HCT116 (cell line): ENCODE measurements around the gene BMP2. TPM values are rescaled to one million over a fixed set of nuclear protein-coding genes. Genes with fewer than 3 reads are reported as not detected.

Source experiments
- ATAC-seq: fragments of 200-7000 bp; cut with Tn5 transposase; 2 replicates; pipeline ENCODE4 v1.9.1; 2020; ENCODE audit warnings: mild to moderate bottlenecking, moderate library complexity
- BruUV-seq: library from RNA; stranded (reverse); fragments of 400-500 nt; replicated peaks from 2 replicates; lab custom pipeline; 2021; lab: Mats Ljungman, UMichigan
- CTCF ChIA-PET: fragments of 300-600 bp; sonication (Branson Sonifier 250); formaldehyde crosslinking; loops from one replicate; lab custom pipeline; 2021; ENCODE audit warnings: antibody characterized with exemption; lab: Charles Lee
- POLR2A ChIA-PET: fragments of 300-600, 350-600 bp; sonication (Branson Sonifier 250); formaldehyde crosslinking; loops from one replicate; lab custom pipeline; 2021; ENCODE audit warnings: antibody characterized with exemption; lab: Charles Lee
- RAD21 ChIA-PET, 2 experiments: fragments of 300-600 bp; sonication (Branson Sonifier 250); formaldehyde crosslinking; loops; one replicate each; lab custom pipeline; 2023; ENCODE audit warnings: low total read pairs in 2 of 2; ENCODE audit not compliant: uncharacterized antibody in 2 of 2, unreplicated experiment in 2 of 2, low non-redundant PET in 1 of 2; lab: Charles Lee
- DNase-seq: peaks from one replicate; pipeline ENCODE4 v3.0.0-alpha.2; 2010; ENCODE audit warnings: low read depth, low spot score
- H2AFZ ChIP-seq: fragments of 200-600 bp; shearing (Covaris generic), sonication (generic); 2 replicates; pipeline ENCODE4 v1.6.1; 2017; ENCODE audit warnings: low read depth, mixed run types, mixed read lengths, antibody characterized with exemption, low read length; ENCODE audit not compliant: poor library complexity, severe bottlenecking
- H3K27ac ChIP-seq: 2 replicates; pipeline ENCODE4 v1.5.1; 2012; ENCODE audit warnings: low read depth, low read length
- H3K27me3 ChIP-seq: fragments of 200-600 bp; sonication (generic); 2 replicates; pipeline ENCODE4 v1.6.1; 2016; ENCODE audit warnings: mixed run types, low read length, mixed read lengths; ENCODE audit not compliant: insufficient read depth
- H3K36me3 ChIP-seq, 2 experiments: fragments of 200-500 bp in 1 of 2; fragments of 200-600 bp in 1 of 2; sonication (Bioruptor generic) in 1 of 2; sonication (generic) in 1 of 2; 2 replicates each; pipeline versions ENCODE4 v1.5.1 to v1.6.1; 2014 to 2016; ENCODE audit warnings: low read length in 2 of 2, inconsistent platforms in 1 of 2, mixed read lengths in 1 of 2, mixed run types in 1 of 2; ENCODE audit not compliant: insufficient read depth in 2 of 2, control insufficient read depth in 1 of 2
- H3K4me1 ChIP-seq, 2 experiments: fragments of 200-600 bp in 1 of 2; sonication (generic) in 1 of 2; 2 replicates each; pipeline versions ENCODE4 v1.5.1 to v1.6.1; 2012 to 2017; ENCODE audit warnings: low read length in 2 of 2, inconsistent platforms in 1 of 2, mild to moderate bottlenecking in 1 of 2, mixed read lengths in 1 of 2, mixed run types in 1 of 2, moderate library complexity in 1 of 2; ENCODE audit not compliant: insufficient read depth in 2 of 2, control insufficient read depth in 1 of 2
- H3K4me2 ChIP-seq: fragments of 200-600 bp; sonication (generic); 2 replicates; pipeline ENCODE4 v1.6.1; 2017; ENCODE audit warnings: mixed run types, low read length, mixed read lengths
- H3K4me3 ChIP-seq, 2 experiments: fragments of 200-600 bp in 1 of 2; sonication (generic) in 1 of 2; replicated peaks in 1 of 2; 2 replicates each; pipeline ENCODE4 v1.5.1; 2011 to 2016; ENCODE audit warnings: low read length in 2 of 2, control low read depth in 1 of 2, low read depth in 1 of 2, mild to moderate bottlenecking in 1 of 2, mixed read lengths in 1 of 2, mixed run types in 1 of 2
- H3K79me2 ChIP-seq: fragments of 200-600 bp; sonication (generic); 2 replicates; pipeline ENCODE4 v1.6.1; 2017; ENCODE audit warnings: mild to moderate bottlenecking, mixed run types, low read length, moderate library complexity, mixed read lengths; ENCODE audit not compliant: insufficient read depth
- H3K9ac ChIP-seq: fragments of 200-600 bp; sonication (generic); 2 replicates; pipeline ENCODE4 v1.6.1; 2016; ENCODE audit warnings: low read length, mixed read lengths
- H3K9me2 ChIP-seq: fragments of 200-600 bp; sonication (generic), shearing (Covaris generic); 2 replicates; pipeline ENCODE4 v1.6.1; 2017; ENCODE audit warnings: mixed run types, mild to moderate bottlenecking, moderate library complexity; ENCODE audit not compliant: insufficient read depth
- H3K9me3 ChIP-seq, 2 experiments: fragments of 200-500 bp in 1 of 2; fragments of 200-600 bp in 1 of 2; sonication (Bioruptor generic) in 1 of 2; sonication (generic) in 1 of 2; 2 replicates each; pipeline ENCODE4 v1.6.1; 2014 to 2017; ENCODE audit warnings: low read length in 2 of 2, mixed read lengths in 2 of 2, inconsistent platforms in 1 of 2, low read depth in 1 of 2, mild to moderate bottlenecking in 1 of 2, mixed run types in 1 of 2, moderate library complexity in 1 of 2; ENCODE audit not compliant: control insufficient read depth in 1 of 2, insufficient read depth in 1 of 2
- H4K20me1 ChIP-seq: fragments of 200-600 bp; sonication (generic), shearing (Covaris generic); 2 replicates; pipeline ENCODE4 v1.6.1; 2017; ENCODE audit warnings: mixed run types, mild to moderate bottlenecking, moderate library complexity; ENCODE audit not compliant: insufficient read depth
- ATF3 ChIP-seq: IDR thresholded peaks from 2 replicates; pipeline ENCODE4 v1.6.1; 2012
- CBX3 ChIP-seq: IDR thresholded peaks from 2 replicates; pipeline ENCODE4 v1.6.1; 2012; ENCODE audit warnings: low read depth
- CEBPB ChIP-seq: IDR thresholded peaks from 2 replicates; pipeline ENCODE4 v1.6.1; 2012; ENCODE audit warnings: low read depth
- FOSL1 ChIP-seq: IDR thresholded peaks from 2 replicates; pipeline ENCODE4 v1.6.1; 2012; ENCODE audit warnings: low read depth
- POLR2A ChIP-seq: IDR thresholded peaks from 2 replicates; pipeline ENCODE4 v1.7.0; 2011; ENCODE audit warnings: borderline replicate concordance; ENCODE audit not compliant: insufficient read depth, insufficient read length; ENCODE audit errors: extremely low read depth
- POLR2AphosphoS5 ChIP-seq: IDR thresholded peaks from 2 replicates; pipeline ENCODE4 v1.6.1; 2011; ENCODE audit warnings: mild to moderate bottlenecking, low read depth, low read length, moderate library complexity
- SIN3A ChIP-seq: IDR thresholded peaks from 2 replicates; pipeline ENCODE4 v1.6.1; 2012; ENCODE audit warnings: low read depth
- SP1 ChIP-seq: IDR thresholded peaks from 2 replicates; pipeline ENCODE4 v1.6.1; 2012; ENCODE audit warnings: low read depth
- SRF ChIP-seq: IDR thresholded peaks from 2 replicates; pipeline ENCODE4 v1.6.1; 2012; ENCODE audit warnings: low read depth
- YY1 ChIP-seq: IDR thresholded peaks from 2 replicates; pipeline ENCODE4 v1.6.1; 2011; ENCODE audit warnings: low read length, low read depth, moderate library complexity, mild to moderate bottlenecking; ENCODE audit not compliant: insufficient replicate concordance; ENCODE audit errors: extremely low read depth
- intact Hi-C: fragments of 100-400 bp; cut with micrococcal nuclease; formaldehyde crosslinking; loops from 2 replicates; pipeline ENCODE4 v1.10.0; 2022
- total RNA-seq: library from RNA; stranded (reverse); gene quantifications from one replicate; pipeline ENCODE4 v1.2.1, GENCODE V29; 2021; ENCODE audit not compliant: unreplicated experiment
- TF ChIP-seq, protein P1 (sequence below): IDR thresholded peaks from 2 replicates; pipeline ENCODE4 v1.6.1; 2012

Gene BMP2
- total RNA-seq, 1 experiment from 2014 or later: 0.15 TPM

- no peak overlapping the region for H3K4me3 ChIP-seq
- no peaks in the 10 kb centered on the region for H4K20me1 ChIP-seq
- no peaks in the 10 kb centered on the region for H3K9me2 ChIP-seq
- DNase-seq: no peak
- peaks cover 5 to 27% of the 10 kb centered on the region in 2 experiments; a peak in 2 of 4 replicates for H3K9me3 ChIP-seq
- H3K9ac ChIP-seq: no peak overlapping the region
- intact Hi-C loops: no loop called here
- H3K27me3 ChIP-seq: no peaks in the 10 kb centered on the region
- no peak overlapping the region for H3K27ac ChIP-seq
- CTCF ChIA-PET: no interaction called here
- RAD21 ChIA-PET: no interaction called here
- H3K36me3 ChIP-seq: no peaks in the 10 kb centered on the region
- H3K4me1 ChIP-seq: no peaks in the 10 kb centered on the region
- no peak for TF ChIP-seq ATF3
- no peak for TF ChIP-seq SIN3A
- TF ChIP-seq SP1: no peak
- TF ChIP-seq, protein P1, sequence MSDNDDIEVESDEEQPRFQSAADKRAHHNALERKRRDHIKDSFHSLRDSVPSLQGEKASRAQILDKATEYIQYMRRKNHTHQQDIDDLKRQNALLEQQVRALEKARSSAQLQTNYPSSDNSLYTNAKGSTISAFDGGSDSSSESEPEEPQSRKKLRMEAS: no peak
- TF ChIP-seq POLR2AphosphoS5: no peak
- TF ChIP-seq CBX3: no peak
- TF ChIP-seq POLR2A: no peak
- TF ChIP-seq FOSL1: no peak
- TF ChIP-seq YY1: no peak
- TF ChIP-seq, all 23 proteins: peak for 0
- ATAC-seq: no peak
- H3K4me2 ChIP-seq: no peak overlapping the region
- H3K79me2 ChIP-seq: no peaks in the 10 kb centered on the region
- POLR2A ChIA-PET: no interaction called here
- no peak overlapping the region for H2AFZ ChIP-seq
- no TSS peak for BruUV-seq
These were observed 48.1 kb upstream of the BMP2 start for GRCh38 chr20:6719369-6719721.

- BruUV-seq: no TSS peak
- DNase-seq (no peak), ATAC-seq (no peak)
- Histone ChIP-seq H2AFZ (no peak overlapping the region), H3K36me3 (no peaks in the 10 kb centered on the region), H3K4me1 (no peaks in the 10 kb centered on the region), H3K9me2 (no peaks in the 10 kb centered on the region), H3K9me3 (peaks cover 0 to 18% of the 10 kb centered on the region in 2 experiments; a peak in 2 of 4 replicates), H3K9ac (no peak overlapping the region), H3K4me3 (no peak overlapping the region), H3K4me2 (no peak overlapping the region), H3K27me3 (no peaks in the 10 kb centered on the region), H4K20me1 (no peaks in the 10 kb centered on the region), H3K27ac (no peak overlapping the region), H3K79me2 (no peaks in the 10 kb centered on the region)
- TF ChIP-seq CEBPB (no peak), SRF (no peak)
- intact Hi-C loops: no loop called here
- CTCF ChIA-PET: no interaction called here
- POLR2A ChIA-PET: no interaction called here
- RAD21 ChIA-PET: no interaction called here
These were observed 40.7 kb upstream of the BMP2 start for GRCh38 chr20:6726761-6727160.
